Fibroblast of lung (primary cell): ENCODE measurements around the gene MAP2K6. TPM values are rescaled to one million over a fixed set of nuclear protein-coding genes. Genes with fewer than 3 reads are reported as not detected.

Experiments used
- DNase-seq, 2 donors: peaks; one replicate each; pipeline versions ENCODE4 v3.0.0 to v3.0.0-alpha.2; 2010; ENCODE audit warnings: low read depth in 2 of 2
- H2AFZ ChIP-seq: 2 replicates; pipeline ENCODE4 v1.5.1; 2012; ENCODE audit warnings: low read length, control low read depth, inconsistent platforms
- H3K27ac ChIP-seq: 2 replicates; pipeline ENCODE4 v1.5.1; 2011; ENCODE audit warnings: low read length, control low read depth; ENCODE audit not compliant: insufficient read depth
- H3K27me3 ChIP-seq: 2 replicates; pipeline ENCODE4 v1.5.1; 2011; ENCODE audit warnings: mild to moderate bottlenecking, low read length; ENCODE audit not compliant: control insufficient read depth, insufficient read depth
- H3K36me3 ChIP-seq: 2 replicates; pipeline ENCODE4 v1.5.1; 2011; ENCODE audit warnings: low read length; ENCODE audit not compliant: control insufficient read depth, insufficient read depth
- H3K4me1 ChIP-seq: 2 replicates; pipeline ENCODE4 v1.5.1; 2011; ENCODE audit warnings: low read length; ENCODE audit not compliant: control insufficient read depth, insufficient read depth; ENCODE audit errors: extremely low read depth
- H3K4me2 ChIP-seq: 2 replicates; pipeline ENCODE4 v1.5.1; 2011; ENCODE audit warnings: low read length, control low read depth; ENCODE audit not compliant: insufficient read depth; ENCODE audit errors: extremely low read depth
- H3K4me3 ChIP-seq, 4 experiments: fragments of 200-600 bp in 1 of 4; sonication (generic) in 1 of 4; replicated peaks in 1 of 4; 2 replicates each; pipeline ENCODE4 v1.5.1; 2011 to 2016; ENCODE audit warnings: low read length in 4 of 4, low read depth in 3 of 4, mild to moderate bottlenecking in 3 of 4, control low read depth in 2 of 4, inconsistent platforms in 1 of 4, mixed read lengths in 1 of 4; ENCODE audit not compliant: insufficient read depth in 1 of 4; ENCODE audit errors: control extremely low read depth in 1 of 4
- H3K79me2 ChIP-seq: 2 replicates; pipeline ENCODE4 v1.5.1; 2012; ENCODE audit warnings: mild to moderate bottlenecking, low read length, inconsistent platforms; ENCODE audit not compliant: control insufficient read depth, insufficient read depth
- H3K9ac ChIP-seq: 2 replicates; pipeline ENCODE4 v1.5.1; 2011; ENCODE audit warnings: mild to moderate bottlenecking, low read length, control low read depth; ENCODE audit not compliant: insufficient read depth
- H3K9me3 ChIP-seq: 2 replicates; pipeline ENCODE4 v1.5.1; 2012; ENCODE audit warnings: low read depth, low read length; ENCODE audit not compliant: control insufficient read depth, insufficient read depth
- H4K20me1 ChIP-seq: 2 replicates; pipeline ENCODE4 v1.5.1; 2011; ENCODE audit warnings: low read length; ENCODE audit not compliant: control insufficient read depth, insufficient read depth; ENCODE audit errors: extremely low read depth
- EZH2 ChIP-seq: IDR thresholded peaks from 2 replicates; pipeline ENCODE4 v1.5.1; 2012; ENCODE audit warnings: low read length, control low read depth, mild to moderate bottlenecking; ENCODE audit errors: missing control alignments
- polyA plus RNA-seq, 2 donors: library from polyadenylated mRNA; depleted of rRNA in 1 of 2; stranded (reverse) in 1 of 2; unstranded in 1 of 2; fragments of >200 nt; gene quantifications; 2 replicates each; pipeline ENCODE4 v1.2.1, GENCODE V29; 2011 to 2012; ENCODE audit warnings: missing spikeins in 1 of 2
- total RNA-seq: library from RNA; depleted of rRNA; stranded (reverse); fragments of >200 nt; gene quantifications from 2 replicates; pipeline ENCODE4 v1.2.1, GENCODE V29; 2014
- TF ChIP-seq, protein P1 (sequence below), 2 donors: IDR thresholded peaks in 1 of 2; conservative IDR thresholded peaks in 1 of 2; 1 replicate in 1 of 2; 2 replicates in 1 of 2; pipeline ENCODE4 v1.5.1; 2011 to 2012; ENCODE audit warnings: low read length in 2 of 2, control low read depth in 1 of 2, inconsistent platforms in 1 of 2, low read depth in 1 of 2, mild to moderate bottlenecking in 1 of 2

The MAP2K6 gene
- total and polyA plus RNA-seq, 2 donors (not counting 1 experiment from before 2014, with no cell fraction given): 2.7 to 39.5 TPM

DNA sequence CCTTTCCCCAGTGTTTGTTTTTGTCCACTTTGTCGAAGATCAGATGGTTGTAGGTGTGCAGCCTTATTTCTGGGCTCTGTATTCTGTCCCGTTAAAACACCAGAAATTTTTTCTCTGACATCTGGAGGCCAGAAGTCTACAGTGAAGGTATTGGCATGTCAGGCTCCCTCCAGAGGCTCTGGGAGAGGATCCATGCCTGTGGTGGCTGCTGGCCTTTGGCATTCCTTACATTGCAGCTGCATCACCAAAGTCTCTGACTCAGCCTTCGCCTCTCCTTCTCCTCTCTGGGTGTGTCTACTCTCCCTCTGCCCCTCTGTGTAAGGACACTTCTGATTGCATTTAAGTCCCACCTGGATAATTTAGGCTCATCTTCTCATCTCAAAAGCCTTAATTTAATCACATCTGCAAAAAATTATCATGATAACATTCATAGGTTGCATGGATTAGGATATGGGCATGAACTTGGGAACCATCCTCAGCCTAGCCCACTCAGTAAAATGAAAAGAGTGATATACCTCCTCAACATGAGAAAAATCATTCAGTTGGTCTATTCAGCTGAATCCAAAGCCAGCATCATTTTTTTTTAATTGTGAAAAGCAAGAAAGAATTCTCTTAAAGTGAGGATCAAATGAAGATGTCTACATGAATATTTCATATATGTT is 78.0 kb downstream of the MAP2K6 start:
- Histone ChIP-seq H3K4me3 (no peak overlapping the region), H3K4me2 (peak overlapping the region; percentile 23), H3K27me3 (no peaks in the 10 kb centered on the region), H3K79me2 (no peaks in the 10 kb centered on the region), H3K4me1 (peaks cover 2% of the 10 kb centered on the region), H3K36me3 (no peaks in the 10 kb centered on the region), H2AFZ (no peak overlapping the region), H3K9ac (no peak overlapping the region), H4K20me1 (no peaks in the 10 kb centered on the region), H3K27ac (no peak overlapping the region), H3K9me3 (no peaks in the 10 kb centered on the region)
- peak; percentile 81 to 92 for DNase-seq
- TF ChIP-seq, protein P1, sequence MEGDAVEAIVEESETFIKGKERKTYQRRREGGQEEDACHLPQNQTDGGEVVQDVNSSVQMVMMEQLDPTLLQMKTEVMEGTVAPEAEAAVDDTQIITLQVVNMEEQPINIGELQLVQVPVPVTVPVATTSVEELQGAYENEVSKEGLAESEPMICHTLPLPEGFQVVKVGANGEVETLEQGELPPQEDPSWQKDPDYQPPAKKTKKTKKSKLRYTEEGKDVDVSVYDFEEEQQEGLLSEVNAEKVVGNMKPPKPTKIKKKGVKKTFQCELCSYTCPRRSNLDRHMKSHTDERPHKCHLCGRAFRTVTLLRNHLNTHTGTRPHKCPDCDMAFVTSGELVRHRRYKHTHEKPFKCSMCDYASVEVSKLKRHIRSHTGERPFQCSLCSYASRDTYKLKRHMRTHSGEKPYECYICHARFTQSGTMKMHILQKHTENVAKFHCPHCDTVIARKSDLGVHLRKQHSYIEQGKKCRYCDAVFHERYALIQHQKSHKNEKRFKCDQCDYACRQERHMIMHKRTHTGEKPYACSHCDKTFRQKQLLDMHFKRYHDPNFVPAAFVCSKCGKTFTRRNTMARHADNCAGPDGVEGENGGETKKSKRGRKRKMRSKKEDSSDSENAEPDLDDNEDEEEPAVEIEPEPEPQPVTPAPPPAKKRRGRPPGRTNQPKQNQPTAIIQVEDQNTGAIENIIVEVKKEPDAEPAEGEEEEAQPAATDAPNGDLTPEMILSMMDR (conservative IDR thresholded peaks at IDR 0.05 in 1 of 2, IDR thresholded peaks at IDR 0.05 in 1 of 2; ENCODE audit: low read depth in 1 of 2, low read length in 2 of 2): peak in 1 of 2 donors; percentile 15
- no peak for TF ChIP-seq EZH2

DNA sequence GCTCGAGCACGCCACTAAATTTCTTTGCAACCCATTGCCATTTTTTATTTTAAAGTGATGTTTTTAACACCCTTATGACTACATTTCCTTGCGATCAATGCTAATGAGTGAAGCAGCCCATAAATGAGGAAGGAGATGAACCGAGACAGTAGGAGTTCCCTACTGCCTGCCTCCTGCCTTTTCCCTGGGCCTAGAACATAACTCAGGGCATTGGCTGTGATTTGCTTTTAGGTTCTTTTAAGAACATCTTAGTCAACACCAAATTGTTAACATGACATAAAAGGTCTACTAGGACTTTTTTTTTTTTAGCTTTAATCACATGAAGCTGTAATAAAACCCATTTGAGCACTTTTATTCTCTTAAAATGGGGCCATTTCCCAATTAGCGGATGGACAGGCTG is 81.3 kb downstream of the MAP2K6 start:
- H3K9me3 ChIP-seq: no peaks in the 10 kb centered on the region
- no peaks in the 10 kb centered on the region for H4K20me1 ChIP-seq
- H3K4me1 ChIP-seq: peaks cover 2% of the 10 kb centered on the region
- H3K27me3 ChIP-seq: no peaks in the 10 kb centered on the region
- H3K4me2 ChIP-seq: no peak overlapping the region
- no peak for DNase-seq
- no peak overlapping the region for H3K4me3 ChIP-seq
- H2AFZ ChIP-seq: no peak overlapping the region
- TF ChIP-seq, protein P1 (conservative IDR thresholded peaks at IDR 0.05 in 1 of 2, IDR thresholded peaks at IDR 0.05 in 1 of 2; ENCODE audit: low read depth in 1 of 2, low read length in 2 of 2): no peak
- TF ChIP-seq EZH2: no peak
- H3K9ac ChIP-seq: no peak overlapping the region
- H3K79me2 ChIP-seq: no peaks in the 10 kb centered on the region
- H3K27ac ChIP-seq: no peak overlapping the region
- H3K36me3 ChIP-seq: no peaks in the 10 kb centered on the region

DNA sequence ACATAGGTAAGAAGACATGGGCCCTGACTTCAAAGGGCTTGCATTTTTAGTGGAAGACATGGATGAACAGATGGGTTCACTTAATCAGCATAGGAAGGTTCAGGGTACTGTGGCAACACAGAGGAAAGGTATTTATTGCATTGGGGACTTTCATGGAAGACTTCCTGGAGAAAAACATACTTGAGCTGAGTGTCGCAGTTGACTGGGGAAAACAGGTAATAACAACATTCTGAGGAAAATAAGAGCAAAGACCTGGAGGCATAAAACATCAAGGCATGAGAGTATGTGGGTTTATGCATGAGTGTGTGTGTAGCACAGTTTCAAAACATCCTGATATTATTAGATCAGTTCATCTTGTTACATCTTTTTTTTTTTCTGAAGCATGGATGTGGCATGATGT is 82.7 kb downstream of the MAP2K6 start:
- peaks cover 2% of the 10 kb centered on the region for H3K4me1 ChIP-seq
- H3K9me3 ChIP-seq: no peaks in the 10 kb centered on the region
- no peak overlapping the region for H2AFZ ChIP-seq
- no peak for TF ChIP-seq EZH2
- TF ChIP-seq, protein P1 (conservative IDR thresholded peaks at IDR 0.05 in 1 of 2, IDR thresholded peaks at IDR 0.05 in 1 of 2; ENCODE audit: low read depth in 1 of 2, low read length in 2 of 2): no peak
- DNase-seq: no peak
- no peaks in the 10 kb centered on the region for H3K79me2 ChIP-seq
- H3K27ac ChIP-seq: no peak overlapping the region
- H3K4me3 ChIP-seq: no peak overlapping the region
- H3K4me2 ChIP-seq: no peak overlapping the region
- H3K27me3 ChIP-seq: no peaks in the 10 kb centered on the region
- no peaks in the 10 kb centered on the region for H3K36me3 ChIP-seq
- no peaks in the 10 kb centered on the region for H4K20me1 ChIP-seq
- H3K9ac ChIP-seq: no peak overlapping the region
